Testis (tissue), 2 donors: Measurements from ENCODE around the gene SH3GL2.

Source experiments
- POLR2A ChIP-seq: fragments of 450-650 bp; IDR thresholded peaks from one replicate; pipeline ENCODE4 v1.6.1; 2017; ENCODE audit warnings: antibody characterized with exemption, mild to moderate bottlenecking, moderate library complexity
- TF ChIP-seq, protein P1 (sequence below), 3 experiments: fragments of 450-650 bp in 2 of 3; fragments of 200-600 bp in 1 of 3; sonication (generic) in 1 of 3; IDR thresholded peaks; one replicate each; pipeline ENCODE4 v1.5.1; 2016 to 2019; ENCODE audit warnings: antibody characterized with exemption in 3 of 3, mild to moderate bottlenecking in 2 of 3, moderate library complexity in 1 of 3

DNA sequence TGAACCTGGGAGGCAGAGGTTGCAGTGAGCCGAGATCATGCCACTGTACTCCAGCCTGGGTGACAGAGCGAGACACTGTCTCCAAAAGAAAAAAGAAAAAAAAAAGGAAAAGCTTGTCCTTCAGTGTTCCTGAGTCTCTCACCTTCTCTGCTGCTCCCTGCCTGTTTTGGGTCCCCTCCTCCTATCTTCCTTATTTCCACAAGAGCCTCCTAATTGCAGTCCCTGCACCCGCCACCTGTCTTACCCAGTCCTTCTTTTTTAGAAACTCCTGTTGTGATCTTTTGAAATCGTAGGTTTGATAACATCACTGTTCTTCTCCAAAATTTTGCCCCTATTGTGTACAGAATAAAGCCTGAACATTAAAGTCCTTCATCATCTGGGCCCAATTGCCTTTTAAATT lies 234.9 kb downstream of the SH3GL2 start:
- TF ChIP-seq, protein P1, sequence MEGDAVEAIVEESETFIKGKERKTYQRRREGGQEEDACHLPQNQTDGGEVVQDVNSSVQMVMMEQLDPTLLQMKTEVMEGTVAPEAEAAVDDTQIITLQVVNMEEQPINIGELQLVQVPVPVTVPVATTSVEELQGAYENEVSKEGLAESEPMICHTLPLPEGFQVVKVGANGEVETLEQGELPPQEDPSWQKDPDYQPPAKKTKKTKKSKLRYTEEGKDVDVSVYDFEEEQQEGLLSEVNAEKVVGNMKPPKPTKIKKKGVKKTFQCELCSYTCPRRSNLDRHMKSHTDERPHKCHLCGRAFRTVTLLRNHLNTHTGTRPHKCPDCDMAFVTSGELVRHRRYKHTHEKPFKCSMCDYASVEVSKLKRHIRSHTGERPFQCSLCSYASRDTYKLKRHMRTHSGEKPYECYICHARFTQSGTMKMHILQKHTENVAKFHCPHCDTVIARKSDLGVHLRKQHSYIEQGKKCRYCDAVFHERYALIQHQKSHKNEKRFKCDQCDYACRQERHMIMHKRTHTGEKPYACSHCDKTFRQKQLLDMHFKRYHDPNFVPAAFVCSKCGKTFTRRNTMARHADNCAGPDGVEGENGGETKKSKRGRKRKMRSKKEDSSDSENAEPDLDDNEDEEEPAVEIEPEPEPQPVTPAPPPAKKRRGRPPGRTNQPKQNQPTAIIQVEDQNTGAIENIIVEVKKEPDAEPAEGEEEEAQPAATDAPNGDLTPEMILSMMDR (IDR thresholded peaks at IDR 0.05) = no peak
- no peak for TF ChIP-seq POLR2A
